ENCODE data around the gene ZNF213.
A peak's percentile ranks its signal among the peaks of the same experiment; 100 is the strongest.

The ZNF213 gene

GRCh38 chr16:3182608-3183444, 48.0 kb downstream of the ZNF213 start:
- no peak for DNase-seq (ENCODE audit: low read depth)
- H3K4me3 ChIP-seq (ENCODE audit: low read depth, low read length), result peak overlapping the region; percentile 70
- TF ChIP-seq CTCF (IDR thresholded peaks at IDR 0.05; ENCODE audit: control insufficient read depth, extremely low read depth, insufficient read depth), result peak; percentile 71

- DNase-seq (ENCODE audit: low read depth), result no peak
- H3K4me3 ChIP-seq (ENCODE audit: low read depth, low read length), result peak overlapping the region; percentile 70
- TF ChIP-seq CTCF (IDR thresholded peaks at IDR 0.05; ENCODE audit: control insufficient read depth, extremely low read depth, insufficient read depth), result no peak
These were observed 48.8 kb downstream of the ZNF213 start for GRCh38 chr16:3183445-3184139.

- TF ChIP-seq CTCF (IDR thresholded peaks at IDR 0.05; ENCODE audit: control insufficient read depth, extremely low read depth, insufficient read depth), result no peak
- peak overlapping the region; percentile 48 for H3K4me3 ChIP-seq (ENCODE audit: low read depth, low read length)
- no peak for DNase-seq (ENCODE audit: low read depth)
These were observed 52.3 kb downstream of the ZNF213 start for GRCh38 chr16:3186946-3187690.

GRCh38 chr16:3187798-3188674, 53.2 kb downstream of the ZNF213 start, which contains the start of gene OR1F1:
Gene OR1F1, plus strand, starts transcription at chr16:3188204.
- no peak for TF ChIP-seq CTCF (IDR thresholded peaks at IDR 0.05; ENCODE audit: control insufficient read depth, extremely low read depth, insufficient read depth)
- no peak for DNase-seq (ENCODE audit: low read depth)
- peak within 1 kb of the TSS; percentile 70 for H3K4me3 ChIP-seq (ENCODE audit: low read depth, low read length)

- TF ChIP-seq CTCF (IDR thresholded peaks at IDR 0.05; ENCODE audit: control insufficient read depth, extremely low read depth, insufficient read depth), result no peak
- H3K4me3 ChIP-seq (ENCODE audit: low read depth, low read length), result peak overlapping the region; percentile 48; the same call in 1 of the 2 replicates
These were observed 53.8 kb downstream of the ZNF213 start for GRCh38 chr16:3188675-3188924.

More at GRCh38 chr16:3188675-3188924, 53.8 kb downstream of the ZNF213 start:
- no peak for DNase-seq (ENCODE audit: low read depth)
